ENCODE measurements around the gene NRXN2. TPM values are rescaled to one million over a fixed set of nuclear protein-coding genes. Genes with fewer than 3 reads are reported as not detected.

The NRXN2 gene
- total RNA-seq, 4 donors from 2014 or later, result 1.6 to 4.2 (median 3.0) TPM

- Histone ChIP-seq H3K27ac (no peak overlapping the region), H3K4me3 (no peak overlapping the region), H3K4me1 (no peaks in the 10 kb centered on the region), H3K9me3 (no peaks in the 10 kb centered on the region), H3K36me3 (no peaks in the 10 kb centered on the region), H3K27me3 (no peaks in the 10 kb centered on the region)
- TF ChIP-seq CTCF (IDR thresholded peaks at IDR 0.05), result no peak
- TF ChIP-seq POLR2A (IDR thresholded peaks at IDR 0.05), result no peak
- DNase-seq, result peak in 1 of 3 donors; percentile 26
Observed at GRCh38 chr11:64582885-64583284, 140.1 kb downstream of the NRXN2 start.

- H3K4me1 ChIP-seq, result no peaks in the 10 kb centered on the region
- no peak overlapping the region for H3K27ac ChIP-seq
- no peaks in the 10 kb centered on the region for H3K27me3 ChIP-seq
- DNase-seq, result peak in 1 of 3 donors; percentile 30
- no peaks in the 10 kb centered on the region for H3K9me3 ChIP-seq
- H3K4me3 ChIP-seq, result no peak overlapping the region
- no peaks in the 10 kb centered on the region for H3K36me3 ChIP-seq
- TF ChIP-seq CTCF (IDR thresholded peaks at IDR 0.05) (no peak), POLR2A (IDR thresholded peaks at IDR 0.05) (no peak)
Observed at GRCh38 chr11:64581057-64581523, 141.9 kb downstream of the NRXN2 start.

GRCh38 chr11:64580412-64580811, 142.6 kb downstream of the NRXN2 start:
- no peaks in the 10 kb centered on the region for H3K36me3 ChIP-seq
- H3K9me3 ChIP-seq, result no peaks in the 10 kb centered on the region
- TF ChIP-seq POLR2A (IDR thresholded peaks at IDR 0.05) (no peak), CTCF (IDR thresholded peaks at IDR 0.05) (no peak)
- no peak overlapping the region for H3K27ac ChIP-seq
- no peak overlapping the region for H3K4me3 ChIP-seq
- H3K27me3 ChIP-seq, result no peaks in the 10 kb centered on the region
- DNase-seq, result peak in 1 of 3 donors; percentile 34
- no peaks in the 10 kb centered on the region for H3K4me1 ChIP-seq

- no peak for TF ChIP-seq POLR2A (IDR thresholded peaks at IDR 0.05)
- no peak for TF ChIP-seq CTCF (IDR thresholded peaks at IDR 0.05)
- Histone ChIP-seq H3K27me3 (no peaks in the 10 kb centered on the region), H3K4me1 (no peaks in the 10 kb centered on the region), H3K36me3 (no peaks in the 10 kb centered on the region), H3K27ac (no peak overlapping the region), H3K9me3 (no peaks in the 10 kb centered on the region), H3K4me3 (no peak overlapping the region)
- DNase-seq, result no peak
Observed at GRCh38 chr11:64577202-64577601, 145.8 kb downstream of the NRXN2 start.

GRCh38 chr11:64572143-64572542, 150.9 kb downstream of the NRXN2 start:
- TF ChIP-seq CTCF (IDR thresholded peaks at IDR 0.05) (no peak), POLR2A (IDR thresholded peaks at IDR 0.05) (no peak)

More at GRCh38 chr11:64572143-64572542, 150.9 kb downstream of the NRXN2 start:
- H3K27ac ChIP-seq, result no peak overlapping the region
- DNase-seq, result no peak
- no peak overlapping the region for H3K4me3 ChIP-seq
- H3K27me3 ChIP-seq, result no peaks in the 10 kb centered on the region
- no peaks in the 10 kb centered on the region for H3K36me3 ChIP-seq
- H3K4me1 ChIP-seq, result no peaks in the 10 kb centered on the region
- no peaks in the 10 kb centered on the region for H3K9me3 ChIP-seq
